OCI-LY3 (cell line): ENCODE data around the gene MAN1A2.

Source experiments
- EZH2phosphoT487 ChIP-seq: fragments of 200-600 bp; shearing (Covaris generic); IDR thresholded peaks from 2 replicates; pipeline ENCODE4 v1.6.1; 2018; ENCODE audit warnings: antibody characterized with exemption, mixed run types, low read depth
- TF ChIP-seq, protein P1 (sequence below): fragments of 200-600, 300-600 bp; sonication (generic); IDR thresholded peaks from 2 replicates; pipeline ENCODE4 v1.5.1; 2014; ENCODE audit warnings: antibody characterized with exemption, low read length, low read depth

DNA sequence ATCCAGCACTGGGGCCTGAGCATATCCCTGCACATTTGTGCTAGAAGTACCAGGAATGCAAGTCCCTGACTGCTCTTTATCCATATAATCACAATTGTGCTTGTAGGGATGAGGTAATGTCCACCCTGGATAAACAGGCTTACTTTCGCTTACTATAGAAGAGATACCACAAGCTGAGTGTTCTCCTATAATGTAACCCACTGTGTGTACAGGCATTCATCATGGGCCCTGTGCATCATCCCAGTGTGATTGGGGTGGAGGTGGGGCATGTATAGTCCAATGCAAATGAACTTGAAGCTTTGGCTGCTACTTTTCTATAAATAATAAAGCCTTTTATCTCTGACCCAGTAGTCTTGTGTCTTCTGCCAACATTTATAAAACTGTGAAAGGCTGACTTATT is 69.3 kb downstream of the MAN1A2 start:
- TF ChIP-seq, protein P1, sequence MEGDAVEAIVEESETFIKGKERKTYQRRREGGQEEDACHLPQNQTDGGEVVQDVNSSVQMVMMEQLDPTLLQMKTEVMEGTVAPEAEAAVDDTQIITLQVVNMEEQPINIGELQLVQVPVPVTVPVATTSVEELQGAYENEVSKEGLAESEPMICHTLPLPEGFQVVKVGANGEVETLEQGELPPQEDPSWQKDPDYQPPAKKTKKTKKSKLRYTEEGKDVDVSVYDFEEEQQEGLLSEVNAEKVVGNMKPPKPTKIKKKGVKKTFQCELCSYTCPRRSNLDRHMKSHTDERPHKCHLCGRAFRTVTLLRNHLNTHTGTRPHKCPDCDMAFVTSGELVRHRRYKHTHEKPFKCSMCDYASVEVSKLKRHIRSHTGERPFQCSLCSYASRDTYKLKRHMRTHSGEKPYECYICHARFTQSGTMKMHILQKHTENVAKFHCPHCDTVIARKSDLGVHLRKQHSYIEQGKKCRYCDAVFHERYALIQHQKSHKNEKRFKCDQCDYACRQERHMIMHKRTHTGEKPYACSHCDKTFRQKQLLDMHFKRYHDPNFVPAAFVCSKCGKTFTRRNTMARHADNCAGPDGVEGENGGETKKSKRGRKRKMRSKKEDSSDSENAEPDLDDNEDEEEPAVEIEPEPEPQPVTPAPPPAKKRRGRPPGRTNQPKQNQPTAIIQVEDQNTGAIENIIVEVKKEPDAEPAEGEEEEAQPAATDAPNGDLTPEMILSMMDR, result no peak
- no peak for TF ChIP-seq EZH2phosphoT487
